HepG2 (cell line): ENCODE data around the gene IDS. TPM values are rescaled to one million over a fixed set of nuclear protein-coding genes. Genes with fewer than 3 reads are reported as not detected.

Experiments used
- ATAC-seq: fragments of 200-7000 bp; cut with Tn5 transposase; 3 replicates; pipeline ENCODE4 v1.9.1; 2020; ENCODE audit warnings: mild to moderate bottlenecking, moderate library complexity
- BruUV-seq: library from RNA; stranded (reverse); fragments of 400-500 nt; replicated peaks from 2 replicates; lab custom pipeline; 2021; lab: Mats Ljungman, UMichigan
- CTCF ChIA-PET: fragments of 300-600 bp; formaldehyde crosslinking; extraction: SDS; loops from one replicate; lab custom pipeline; 2021; ENCODE audit warnings: low total read pairs, inconsistent platforms, low intra/inter-chr PET ratio; lab: Yijun Ruan, JAX
- POLR2A ChIA-PET: fragments of 350-600 bp; sonication (Branson Sonifier 250); formaldehyde crosslinking; loops from one replicate; lab custom pipeline; 2020; ENCODE audit warnings: antibody characterized with exemption, inconsistent platforms; lab: Yijun Ruan, JAX
- DNase-seq: peaks from one replicate; pipeline ENCODE4 v3.0.0-alpha.2; 2015; ENCODE audit warnings: low spot score
- FAIRE-seq: peaks from 3 replicates; lab custom pipeline; 2011; peaks lifted over from hg19 to GRCh38; lab: Jason Lieb, UNC
- H2AFZ ChIP-seq: one replicate; pipeline ENCODE4 v1.6.1; 2011; ENCODE audit warnings: low read length, inconsistent platforms
- H3K27ac ChIP-seq: fragments of 300-600 bp; 3 replicates; pipeline ENCODE4 v1.8.0; 2011; ENCODE audit warnings: mixed run types, mild to moderate bottlenecking, mixed read lengths, low read length, inconsistent platforms; ENCODE audit not compliant: insufficient read depth; ENCODE audit errors: extremely low read length
- H3K27me3 ChIP-seq, 2 experiments: fragments of 200-600 bp in 1 of 2; 2 replicates in 1 of 2; 3 replicates in 1 of 2; pipeline versions ENCODE4 v1.6.0 to v1.8.0; 2011; ENCODE audit warnings: low read length in 2 of 2, mild to moderate bottlenecking in 2 of 2, moderate library complexity in 2 of 2, inconsistent platforms in 1 of 2; ENCODE audit not compliant: insufficient read depth in 2 of 2, control insufficient read depth in 1 of 2
- H3K36me3 ChIP-seq, 2 experiments: fragments of 200-600 bp in 1 of 2; replicated peaks in 1 of 2; 2 replicates in 1 of 2; 3 replicates in 1 of 2; pipeline versions ENCODE4 v1.5.1 to v1.8.0; 2011; ENCODE audit warnings: low read length in 2 of 2, inconsistent platforms in 1 of 2; ENCODE audit not compliant: insufficient read depth in 2 of 2, control insufficient read depth in 1 of 2
- H3K4me1 ChIP-seq: 2 replicates; pipeline ENCODE4 v1.5.1; 2012; ENCODE audit warnings: low read length, inconsistent platforms; ENCODE audit not compliant: insufficient read depth
- H3K4me2 ChIP-seq: 2 replicates; pipeline ENCODE4 v1.6.0; 2011; ENCODE audit warnings: low read depth, low read length, inconsistent platforms
- H3K4me3 ChIP-seq, 3 experiments: fragments of 200-600 bp in 1 of 3; sonication (generic), shearing (Covaris generic) in 1 of 3; replicated peaks in 1 of 3; 2 replicates each; pipeline ENCODE4 v1.5.1; 2011 to 2016; ENCODE audit warnings: low read length in 3 of 3, inconsistent platforms in 2 of 3, low read depth in 2 of 3, mild to moderate bottlenecking in 2 of 3, control low read depth in 1 of 3, mixed read lengths in 1 of 3; ENCODE audit not compliant: insufficient read depth in 1 of 3
- H3K79me2 ChIP-seq: one replicate; pipeline ENCODE4 v1.6.1; 2011; ENCODE audit warnings: low read length, inconsistent platforms; ENCODE audit not compliant: insufficient read depth
- H3K9ac ChIP-seq: 2 replicates; pipeline ENCODE4 v1.6.0; 2011; ENCODE audit warnings: mild to moderate bottlenecking, low read depth, low read length, inconsistent platforms; ENCODE audit not compliant: insufficient read depth
- H3K9me3 ChIP-seq: 2 replicates; pipeline ENCODE4 v1.5.1; 2012; ENCODE audit warnings: mild to moderate bottlenecking, low read length
- H4K20me1 ChIP-seq: 2 replicates; pipeline ENCODE4 v1.6.0; 2011; ENCODE audit warnings: inconsistent platforms, mild to moderate bottlenecking, low read length, moderate library complexity; ENCODE audit not compliant: insufficient read depth
- RAD21 ChIP-seq: fragments of 450-650 bp; formaldehyde crosslinking; IDR thresholded peaks from 2 replicates; pipeline ENCODE4 v1.5.0; 2020; ENCODE audit warnings: mild to moderate bottlenecking
- ZNF614 ChIP-seq: IDR thresholded peaks from 2 replicates; pipeline ENCODE4 v1.6.1; 2018; ENCODE audit warnings: missing biosample characterization, missing genetic modification reagents, inconsistent platforms, borderline replicate concordance
- WGBS: methylation state at CpG from one replicate; pipeline ENCODE4 v1.1.6; 2017; ENCODE audit warnings: low lambda C conversion rate; 5-methylcytosine and 5-hydroxymethylcytosine counted together
- in situ Hi-C: cut with HindIII; loops from 2 replicates; pipeline ENCODE4 v1.10.0; 2017; ENCODE audit warnings: low pct_unique_long_range_greater_than_20kb; ENCODE audit not compliant: extremely low pct_ligation_motif_present
- intact Hi-C: fragments of 100-400 bp; cut with micrococcal nuclease; formaldehyde crosslinking; loops from one replicate; pipeline ENCODE4 v1.10.0; 2022; ENCODE audit not compliant: unreplicated experiment
- polyA plus RNA-seq, 8 experiments: library from polyadenylated mRNA; depleted of rRNA in 3 of 8; stranded (reverse) in 7 of 8; unstranded in 1 of 8; fragments of >200 nt; fragmentation: Illumina TruSeq in 4 of 8; extraction: Trizol in 4 of 8; gene quantifications; 2 replicates each; pipeline versions ENCODE4 v1.2.1 to v1.2.3, GENCODE V29; 2011 to 2016; ENCODE audit warnings: low read depth in 4 of 8, missing spikeins in 1 of 8, mixed read lengths in 1 of 8; ENCODE audit not compliant: insufficient read depth in 1 of 8
- total RNA-seq, 5 experiments: library from RNA; depleted of rRNA; stranded (reverse); fragments of >200 nt; fragmentation: Illumina TruSeq; extraction: Trizol; gene quantifications; 2 replicates each; pipeline ENCODE4 v1.2.3, GENCODE V29; 2016; ENCODE audit warnings: low read depth in 1 of 5
- TF ChIP-seq, protein P1 (sequence below): IDR thresholded peaks from 2 replicates; pipeline ENCODE4 v1.6.1; 2016; ENCODE audit warnings: missing genetic modification reagents, missing compliant biosample characterization
- TF ChIP-seq, protein P2 (sequence below): sonication (generic); formaldehyde crosslinking; IDR thresholded peaks from 2 replicates; pipeline ENCODE4 v1.4.0; 2020; ENCODE audit warnings: mild to moderate bottlenecking, missing genetic modification reagents
- TF ChIP-seq, protein P3 (sequence below): sonication (generic); formaldehyde crosslinking; IDR thresholded peaks from 2 replicates; pipeline ENCODE4 v1.5.0; 2020; ENCODE audit warnings: mild to moderate bottlenecking, missing genetic modification reagents, moderate library complexity
- TF ChIP-seq, protein P4 (sequence below), 2 experiments: sonication (generic) in 1 of 2; formaldehyde crosslinking in 1 of 2; IDR thresholded peaks; 2 replicates each; pipeline versions ENCODE4 v1.4.0 to v1.6.1; 2016 to 2020; ENCODE audit warnings: borderline replicate concordance in 1 of 2, low read depth in 1 of 2, mild to moderate bottlenecking in 1 of 2, missing genetic modification reagents in 1 of 2

The IDS gene
- total and polyA plus RNA-seq, 2 of the 13 experiments (the other 11 are each of a cell fraction or from before 2014, with no cell fraction given): 2.2 to 11.9 TPM

DNA sequence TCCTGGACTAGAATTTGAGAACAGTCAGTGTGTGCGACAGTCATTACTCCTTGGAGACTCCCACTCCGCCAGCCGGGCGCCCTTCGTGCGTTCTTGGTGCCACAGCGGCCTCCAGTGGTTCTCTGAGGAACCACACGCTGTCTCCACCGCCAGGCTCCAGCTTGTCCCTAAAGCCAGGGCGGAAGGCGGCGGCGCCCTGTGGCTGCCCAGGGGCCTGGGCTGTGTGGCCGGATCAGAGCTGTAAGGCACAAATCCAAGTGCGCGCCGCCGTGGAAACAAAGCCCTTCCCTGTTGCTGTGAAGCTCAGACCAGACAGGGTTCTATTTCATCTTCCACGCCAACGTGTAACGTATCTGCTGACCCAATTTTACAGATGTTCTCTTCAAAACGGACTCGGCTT lies 34.2 kb downstream of the IDS start:
- no peak overlapping the region for H3K4me2 ChIP-seq
- H3K4me1 ChIP-seq: no peaks in the 10 kb centered on the region
- WGBS: 81% methylated on average over 5 of the region's 23 CpGs
- ChIA-PET CTCF (interaction anchor here (0.9 kb wide), 1 partner anchor 1422 kb away, joined by 6 read pairs; no protein-coding TSS in a partner anchor), POLR2A (no interaction called here)
- no peaks in the 10 kb centered on the region for H3K9me3 ChIP-seq
- ATAC-seq (peak; percentile 99), DNase-seq (peak; percentile 16), FAIRE-seq (no peak)
- no peak overlapping the region for H2AFZ ChIP-seq
- no TSS peak for BruUV-seq
- in situ Hi-C loops: no loop called here
- no peaks in the 10 kb centered on the region for H4K20me1 ChIP-seq
- no peak overlapping the region for H3K4me3 ChIP-seq
- intact Hi-C loops: loop anchor here (2.0 kb wide), 1 partner anchor 1422 kb away; no protein-coding TSS in a partner anchor
- no peaks in the 10 kb centered on the region for H3K36me3 ChIP-seq
- no peaks in the 10 kb centered on the region for H3K79me2 ChIP-seq
- H3K9ac ChIP-seq: no peak overlapping the region
- no peaks in the 10 kb centered on the region for H3K27me3 ChIP-seq
- no peak overlapping the region for H3K27ac ChIP-seq
- TF ChIP-seq, protein P1, sequence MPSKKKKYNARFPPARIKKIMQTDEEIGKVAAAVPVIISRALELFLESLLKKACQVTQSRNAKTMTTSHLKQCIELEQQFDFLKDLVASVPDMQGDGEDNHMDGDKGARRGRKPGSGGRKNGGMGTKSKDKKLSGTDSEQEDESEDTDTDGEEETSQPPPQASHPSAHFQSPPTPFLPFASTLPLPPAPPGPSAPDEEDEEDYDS (CRISPR knock-in tag): no peak
- TF ChIP-seq ZNF614 (CRISPR knock-in tag) (no peak), RAD21 (CRISPR knock-in tag) (peak; percentile 77)
- TF ChIP-seq, protein P2, sequence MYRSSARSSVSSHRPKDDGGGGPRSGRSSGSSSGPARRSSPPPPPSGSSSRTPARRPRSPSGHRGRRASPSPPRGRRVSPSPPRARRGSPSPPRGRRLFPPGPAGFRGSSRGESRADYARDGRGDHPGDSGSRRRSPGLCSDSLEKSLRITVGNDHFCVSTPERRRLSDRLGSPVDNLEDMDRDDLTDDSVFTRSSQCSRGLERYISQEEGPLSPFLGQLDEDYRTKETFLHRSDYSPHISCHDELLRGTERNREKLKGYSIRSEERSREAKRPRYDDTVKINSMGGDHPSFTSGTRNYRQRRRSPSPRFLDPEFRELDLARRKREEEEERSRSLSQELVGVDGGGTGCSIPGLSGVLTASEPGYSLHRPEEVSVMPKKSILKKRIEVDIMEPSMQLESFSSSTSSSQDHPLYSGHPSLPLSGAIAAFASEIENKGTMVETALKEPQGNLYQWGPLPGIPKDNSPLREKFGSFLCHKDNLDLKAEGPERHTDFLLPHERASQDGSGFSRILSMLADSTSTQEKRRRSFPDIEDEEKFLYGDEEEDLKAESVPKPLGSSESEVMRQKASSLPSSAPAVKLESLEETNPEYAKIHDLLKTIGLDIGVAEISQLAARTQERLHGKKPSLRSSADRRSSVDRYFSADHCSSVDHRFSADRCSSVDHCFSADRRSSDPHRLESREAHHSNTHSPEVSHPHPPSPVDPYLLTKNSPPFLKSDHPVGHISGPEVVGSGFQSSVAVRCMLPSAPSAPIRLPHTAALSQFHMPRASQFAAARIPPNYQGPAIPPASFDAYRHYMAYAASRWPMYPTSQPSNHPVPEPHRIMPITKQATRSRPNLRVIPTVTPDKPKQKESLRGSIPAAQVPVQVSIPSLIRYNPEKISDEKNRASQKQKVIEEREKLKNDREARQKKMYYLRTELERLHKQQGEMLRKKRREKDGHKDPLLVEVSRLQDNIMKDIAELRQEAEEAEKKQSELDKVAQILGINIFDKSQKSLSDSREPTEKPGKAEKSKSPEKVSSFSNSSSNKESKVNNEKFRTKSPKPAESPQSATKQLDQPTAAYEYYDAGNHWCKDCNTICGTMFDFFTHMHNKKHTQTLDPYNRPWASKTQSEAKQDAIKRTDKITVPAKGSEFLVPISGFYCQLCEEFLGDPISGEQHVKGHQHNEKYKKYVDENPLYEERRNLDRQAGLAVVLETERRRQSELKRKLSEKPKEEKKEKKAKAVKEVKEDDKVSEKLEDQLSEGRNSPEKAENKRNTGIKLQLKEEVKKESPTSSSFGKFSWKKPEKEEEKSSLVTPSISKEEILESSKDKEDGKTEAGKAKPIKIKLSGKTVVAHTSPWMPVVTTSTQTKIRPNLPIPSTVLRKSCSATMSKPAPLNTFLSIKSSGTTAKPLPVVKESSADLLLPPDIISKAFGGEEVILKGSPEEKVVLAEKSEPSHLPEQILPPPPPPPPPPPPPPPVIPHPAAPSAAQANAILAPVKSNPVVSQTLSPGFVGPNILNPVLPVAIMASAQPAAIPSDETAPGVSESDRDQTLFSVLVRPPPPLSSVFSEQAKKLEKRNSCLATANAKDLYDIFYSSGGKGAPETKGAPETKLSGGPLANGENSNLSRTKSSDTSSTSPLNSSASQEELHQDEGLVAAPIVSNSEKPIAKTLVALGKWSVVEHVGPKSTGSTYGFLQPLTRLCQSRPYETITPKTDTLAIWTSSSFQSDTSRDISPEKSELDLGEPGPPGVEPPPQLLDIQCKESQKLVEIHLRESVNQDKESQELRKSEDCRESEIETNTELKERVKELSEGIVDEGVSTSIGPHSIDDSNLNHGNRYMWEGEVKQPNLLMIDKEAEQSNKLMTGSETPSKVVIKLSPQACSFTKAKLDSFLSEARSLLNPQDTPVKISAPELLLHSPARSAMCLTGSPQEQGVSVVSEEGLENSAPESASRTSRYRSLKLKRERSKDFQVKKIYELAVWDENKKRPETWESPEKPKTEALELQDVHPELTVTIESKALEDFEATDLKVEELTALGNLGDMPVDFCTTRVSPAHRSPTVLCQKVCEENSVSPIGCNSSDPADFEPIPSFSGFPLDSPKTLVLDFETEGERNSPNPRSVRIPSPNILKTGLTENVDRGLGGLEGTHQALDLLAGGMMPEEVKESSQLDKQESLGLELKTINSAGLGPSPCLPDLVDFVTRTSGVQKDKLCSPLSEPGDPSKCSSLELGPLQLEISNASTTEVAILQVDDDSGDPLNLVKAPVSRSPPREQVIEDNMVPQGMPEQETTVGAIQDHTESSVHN: no peak
- TF ChIP-seq, protein P3, sequence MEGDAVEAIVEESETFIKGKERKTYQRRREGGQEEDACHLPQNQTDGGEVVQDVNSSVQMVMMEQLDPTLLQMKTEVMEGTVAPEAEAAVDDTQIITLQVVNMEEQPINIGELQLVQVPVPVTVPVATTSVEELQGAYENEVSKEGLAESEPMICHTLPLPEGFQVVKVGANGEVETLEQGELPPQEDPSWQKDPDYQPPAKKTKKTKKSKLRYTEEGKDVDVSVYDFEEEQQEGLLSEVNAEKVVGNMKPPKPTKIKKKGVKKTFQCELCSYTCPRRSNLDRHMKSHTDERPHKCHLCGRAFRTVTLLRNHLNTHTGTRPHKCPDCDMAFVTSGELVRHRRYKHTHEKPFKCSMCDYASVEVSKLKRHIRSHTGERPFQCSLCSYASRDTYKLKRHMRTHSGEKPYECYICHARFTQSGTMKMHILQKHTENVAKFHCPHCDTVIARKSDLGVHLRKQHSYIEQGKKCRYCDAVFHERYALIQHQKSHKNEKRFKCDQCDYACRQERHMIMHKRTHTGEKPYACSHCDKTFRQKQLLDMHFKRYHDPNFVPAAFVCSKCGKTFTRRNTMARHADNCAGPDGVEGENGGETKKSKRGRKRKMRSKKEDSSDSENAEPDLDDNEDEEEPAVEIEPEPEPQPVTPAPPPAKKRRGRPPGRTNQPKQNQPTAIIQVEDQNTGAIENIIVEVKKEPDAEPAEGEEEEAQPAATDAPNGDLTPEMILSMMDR (CRISPR knock-in tag): peak; percentile 89
- TF ChIP-seq, protein P4, sequence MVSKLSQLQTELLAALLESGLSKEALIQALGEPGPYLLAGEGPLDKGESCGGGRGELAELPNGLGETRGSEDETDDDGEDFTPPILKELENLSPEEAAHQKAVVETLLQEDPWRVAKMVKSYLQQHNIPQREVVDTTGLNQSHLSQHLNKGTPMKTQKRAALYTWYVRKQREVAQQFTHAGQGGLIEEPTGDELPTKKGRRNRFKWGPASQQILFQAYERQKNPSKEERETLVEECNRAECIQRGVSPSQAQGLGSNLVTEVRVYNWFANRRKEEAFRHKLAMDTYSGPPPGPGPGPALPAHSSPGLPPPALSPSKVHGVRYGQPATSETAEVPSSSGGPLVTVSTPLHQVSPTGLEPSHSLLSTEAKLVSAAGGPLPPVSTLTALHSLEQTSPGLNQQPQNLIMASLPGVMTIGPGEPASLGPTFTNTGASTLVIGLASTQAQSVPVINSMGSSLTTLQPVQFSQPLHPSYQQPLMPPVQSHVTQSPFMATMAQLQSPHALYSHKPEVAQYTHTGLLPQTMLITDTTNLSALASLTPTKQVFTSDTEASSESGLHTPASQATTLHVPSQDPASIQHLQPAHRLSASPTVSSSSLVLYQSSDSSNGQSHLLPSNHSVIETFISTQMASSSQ (IDR thresholded peaks at IDR 0.05; ENCODE audit: low read depth): no peak
- TF ChIP-seq, protein P4 (CRISPR knock-in tag; IDR thresholded peaks at IDR 0.05; ENCODE audit: borderline replicate concordance): no peak
